Dedifferentiated amniotic fluid mesenchymal stem cell (primary cell): ENCODE measurements around the gene PXT1.
A peak's percentile ranks its signal among the peaks of the same experiment; 100 is the strongest.

Source experiments
- DNase-seq: peaks from one replicate; pipeline ENCODE4 v3.0.0-alpha.2; 2016; ENCODE audit errors: extremely low spot score

The PXT1 gene

GRCh38 chr6:36346486-36347273, 96.0 kb downstream of the PXT1 start:
- no peak for DNase-seq

GRCh38 chr6:36345681-36346466, 96.8 kb downstream of the PXT1 start:
- DNase-seq: no peak

GRCh38 chr6:36343109-36343680, 99.5 kb downstream of the PXT1 start:
- DNase-seq: no peak

DNA sequence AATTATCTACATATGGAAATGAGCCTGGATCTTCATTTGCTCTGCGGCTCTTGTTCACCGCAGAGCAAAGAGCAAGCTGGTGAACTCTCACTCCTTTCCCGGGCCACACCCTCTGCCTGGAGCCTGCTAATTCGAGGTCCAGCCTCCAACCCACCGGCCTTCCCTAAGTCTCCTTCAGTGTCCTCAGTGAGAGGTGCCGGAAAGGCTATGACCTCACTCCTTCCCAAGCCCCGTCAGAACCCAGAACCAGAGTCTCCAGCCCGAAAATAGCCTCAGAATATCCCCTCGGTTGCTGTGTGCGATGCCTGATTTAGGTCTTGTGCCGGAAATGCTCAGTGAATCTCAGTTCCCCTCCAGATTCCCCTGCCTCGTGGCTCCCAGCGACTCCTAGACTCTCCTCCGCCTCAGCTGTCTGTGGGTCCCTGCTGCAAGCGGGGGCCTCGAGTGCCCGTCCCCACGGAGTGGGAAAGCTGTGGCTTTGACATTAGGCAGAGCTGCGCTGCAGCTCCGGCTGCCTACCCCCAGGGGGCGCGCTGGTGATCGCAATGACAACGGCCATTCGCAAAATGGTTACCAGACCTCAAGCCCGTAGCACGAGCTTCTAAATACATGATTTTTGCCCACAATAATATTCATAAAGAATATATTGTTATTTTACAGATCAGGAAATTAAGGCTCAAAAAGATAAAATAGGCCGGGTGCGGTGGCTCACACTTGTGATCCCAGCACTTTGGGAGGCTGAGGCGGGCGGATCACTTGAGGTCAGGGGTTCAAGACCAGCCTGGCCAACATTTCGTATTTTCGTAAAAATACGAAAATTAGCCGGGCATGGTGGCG, 101.8 kb downstream of the PXT1 start:
- DNase-seq: peak; percentile 44
